SU-DHL-6 (cell line): ENCODE data around the gene PGLYRP2.

ENCODE experiments used
- EZH2phosphoT487 ChIP-seq: fragments of 200-600 bp; sonication (generic), shearing (Covaris generic); conservative IDR thresholded peaks from 2 replicates; pipeline ENCODE4 v1.6.1; 2018; ENCODE audit warnings: mild to moderate bottlenecking, antibody characterized with exemption, low read length, moderate library complexity, mixed read lengths
- TF ChIP-seq, protein P1 (sequence below): fragments of 200-600 bp; sonication (generic); IDR thresholded peaks from one replicate; pipeline ENCODE4 v1.5.1; 2017; ENCODE audit warnings: antibody characterized with exemption, mild to moderate bottlenecking, low read length, moderate library complexity; ENCODE audit not compliant: insufficient read depth, poor library complexity, severe bottlenecking

DNA sequence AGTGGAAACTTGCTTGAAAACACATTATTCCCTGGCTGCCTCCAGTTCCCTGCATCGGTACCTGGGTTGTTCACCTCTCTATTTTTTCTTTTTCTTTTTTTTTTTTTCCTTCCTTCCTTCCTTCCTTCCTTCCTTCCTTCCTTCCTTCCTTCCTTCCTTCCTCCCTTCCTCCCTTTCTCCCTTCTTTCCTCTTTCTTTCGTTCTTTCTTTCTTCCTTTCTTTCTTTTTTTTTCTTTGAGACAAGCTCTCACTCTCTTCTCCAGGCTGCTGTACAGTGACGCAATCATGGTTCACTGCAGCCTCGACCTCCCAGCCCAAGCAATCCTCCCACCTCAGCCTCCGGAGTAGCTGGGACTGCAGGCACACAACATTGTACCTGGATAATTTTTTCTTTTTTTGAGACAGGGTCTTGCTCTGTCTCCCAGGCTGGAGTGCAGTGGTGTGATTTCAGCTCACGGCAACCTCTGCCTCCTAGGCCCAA is 11.5 kb downstream of the PGLYRP2 start:
- TF ChIP-seq, protein P1, sequence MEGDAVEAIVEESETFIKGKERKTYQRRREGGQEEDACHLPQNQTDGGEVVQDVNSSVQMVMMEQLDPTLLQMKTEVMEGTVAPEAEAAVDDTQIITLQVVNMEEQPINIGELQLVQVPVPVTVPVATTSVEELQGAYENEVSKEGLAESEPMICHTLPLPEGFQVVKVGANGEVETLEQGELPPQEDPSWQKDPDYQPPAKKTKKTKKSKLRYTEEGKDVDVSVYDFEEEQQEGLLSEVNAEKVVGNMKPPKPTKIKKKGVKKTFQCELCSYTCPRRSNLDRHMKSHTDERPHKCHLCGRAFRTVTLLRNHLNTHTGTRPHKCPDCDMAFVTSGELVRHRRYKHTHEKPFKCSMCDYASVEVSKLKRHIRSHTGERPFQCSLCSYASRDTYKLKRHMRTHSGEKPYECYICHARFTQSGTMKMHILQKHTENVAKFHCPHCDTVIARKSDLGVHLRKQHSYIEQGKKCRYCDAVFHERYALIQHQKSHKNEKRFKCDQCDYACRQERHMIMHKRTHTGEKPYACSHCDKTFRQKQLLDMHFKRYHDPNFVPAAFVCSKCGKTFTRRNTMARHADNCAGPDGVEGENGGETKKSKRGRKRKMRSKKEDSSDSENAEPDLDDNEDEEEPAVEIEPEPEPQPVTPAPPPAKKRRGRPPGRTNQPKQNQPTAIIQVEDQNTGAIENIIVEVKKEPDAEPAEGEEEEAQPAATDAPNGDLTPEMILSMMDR: no peak
- TF ChIP-seq EZH2phosphoT487: no peak
